Measurements from ENCODE around the gene THUMPD3.
A peak's percentile ranks its signal among the peaks of the same experiment; 100 is the strongest.

Gene THUMPD3, protein sequence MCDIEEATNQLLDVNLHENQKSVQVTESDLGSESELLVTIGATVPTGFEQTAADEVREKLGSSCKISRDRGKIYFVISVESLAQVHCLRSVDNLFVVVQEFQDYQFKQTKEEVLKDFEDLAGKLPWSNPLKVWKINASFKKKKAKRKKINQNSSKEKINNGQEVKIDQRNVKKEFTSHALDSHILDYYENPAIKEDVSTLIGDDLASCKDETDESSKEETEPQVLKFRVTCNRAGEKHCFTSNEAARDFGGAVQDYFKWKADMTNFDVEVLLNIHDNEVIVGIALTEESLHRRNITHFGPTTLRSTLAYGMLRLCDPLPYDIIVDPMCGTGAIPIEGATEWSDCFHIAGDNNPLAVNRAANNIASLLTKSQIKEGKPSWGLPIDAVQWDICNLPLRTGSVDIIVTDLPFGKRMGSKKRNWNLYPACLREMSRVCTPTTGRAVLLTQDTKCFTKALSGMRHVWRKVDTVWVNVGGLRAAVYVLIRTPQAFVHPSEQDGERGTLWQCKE

DNA sequence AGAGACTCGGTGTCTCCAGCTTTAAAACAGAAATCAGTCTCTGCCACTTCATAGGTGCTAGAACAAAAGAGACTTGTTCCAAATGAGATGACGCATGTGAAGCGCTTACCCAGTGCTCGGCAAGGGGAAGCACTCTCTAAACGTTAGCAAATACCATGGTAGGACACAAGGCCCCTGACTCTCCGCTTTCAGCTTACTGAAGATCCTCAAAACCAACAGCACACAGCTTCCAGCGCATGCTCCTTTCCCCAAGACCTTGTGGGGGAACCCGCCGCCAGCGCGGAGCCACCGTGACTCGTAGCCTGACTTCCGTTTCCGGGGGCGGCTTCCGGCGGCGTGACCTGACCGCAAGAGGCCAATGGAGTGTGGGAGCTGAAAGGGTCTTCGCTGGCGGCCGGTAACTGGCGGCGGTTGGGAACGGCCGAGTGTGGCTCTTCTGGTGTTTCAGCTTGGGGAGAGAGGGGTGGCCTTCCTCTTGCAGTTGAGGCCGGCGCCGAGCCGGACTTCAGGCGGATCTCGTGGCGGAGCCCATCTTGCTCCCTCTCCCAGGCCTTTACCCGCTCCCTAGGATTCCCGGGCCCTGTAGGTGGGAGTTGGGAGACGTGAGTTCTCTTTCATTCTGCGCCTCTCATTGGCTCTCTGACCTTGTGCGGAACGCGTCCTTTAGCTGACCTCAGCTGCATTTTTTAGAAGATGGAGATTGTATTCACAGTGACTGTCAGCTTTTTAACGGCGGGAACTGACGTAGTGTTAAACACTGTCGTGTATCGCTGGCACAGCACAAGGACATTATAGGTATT is at the start of gene THUMPD3:
TSS of gene THUMPD3 (plus strand) at position 324 of the 800 bp plus-strand sequence. CDS start 2,015 bp downstream, outside the sequence.
- DNase-seq (ENCODE audit: low spot score) (peak; percentile 73), FAIRE-seq (peak; percentile 28)

DNA sequence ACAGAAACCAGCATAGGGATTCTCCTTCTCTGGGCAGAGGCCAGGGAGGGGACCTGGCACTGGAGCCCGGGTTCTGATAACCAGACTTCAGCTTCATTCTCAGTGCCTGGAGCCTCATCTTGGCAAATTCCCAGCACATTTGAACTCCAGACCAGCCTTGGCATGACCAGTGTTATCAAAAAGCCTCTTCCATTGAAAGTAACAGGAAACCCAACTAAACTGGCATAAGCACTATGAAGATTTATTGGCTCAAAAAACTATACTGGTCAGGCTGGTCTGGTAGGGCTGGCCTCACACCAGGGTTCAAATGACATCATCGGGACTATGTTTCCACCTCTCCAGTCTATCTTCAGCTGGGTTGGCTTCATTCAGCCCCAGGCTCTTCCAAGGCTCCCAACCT is 48.1 kb upstream of the THUMPD3 start:
- FAIRE-seq (no peak), DNase-seq (ENCODE audit: low spot score) (no peak)

DNA sequence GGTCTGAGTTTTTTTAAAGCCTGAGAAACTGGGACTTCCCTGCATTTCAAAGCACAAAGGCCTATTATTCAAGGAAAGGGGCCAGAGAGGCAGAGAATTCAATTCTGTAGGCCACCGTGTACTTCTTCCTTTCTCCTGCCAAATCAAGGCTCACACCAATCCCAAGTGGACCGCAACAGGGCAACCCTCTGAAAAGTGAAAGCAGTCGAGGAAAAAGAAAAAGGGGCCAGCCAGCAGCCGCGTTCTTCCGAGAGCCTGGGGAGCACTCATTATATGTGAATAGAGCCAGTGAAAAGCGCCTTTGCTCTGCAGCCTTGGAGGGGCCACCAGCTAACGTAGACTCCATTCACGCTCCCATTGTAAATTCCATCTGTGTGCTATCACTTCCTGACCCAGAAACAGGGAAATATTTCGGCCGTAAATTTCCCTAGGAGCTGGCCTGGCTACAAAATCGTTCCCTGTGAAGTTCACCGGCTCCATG is 45.9 kb upstream of the THUMPD3 start:
- FAIRE-seq (no peak), DNase-seq (ENCODE audit: low spot score) (no peak)

DNA sequence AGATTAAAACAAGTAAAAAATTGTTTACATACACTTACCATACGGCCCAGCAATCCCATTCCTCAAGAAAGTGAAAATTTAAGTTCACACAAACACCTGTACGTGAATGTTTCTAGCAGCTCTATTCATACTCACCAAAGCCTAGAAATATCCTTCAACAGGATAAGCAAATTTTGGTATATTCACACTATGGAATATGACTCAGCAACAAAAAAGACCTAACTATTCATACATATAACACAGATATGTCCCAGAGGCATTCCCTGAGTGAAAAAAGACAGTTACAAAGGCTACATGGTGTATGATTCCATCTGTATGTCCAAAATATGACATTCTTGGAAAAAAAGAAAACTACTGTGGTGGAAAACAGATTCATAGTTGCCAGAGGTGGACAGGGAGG is 40.1 kb upstream of the THUMPD3 start:
- DNase-seq (ENCODE audit: low spot score): no peak
- FAIRE-seq: no peak

DNA sequence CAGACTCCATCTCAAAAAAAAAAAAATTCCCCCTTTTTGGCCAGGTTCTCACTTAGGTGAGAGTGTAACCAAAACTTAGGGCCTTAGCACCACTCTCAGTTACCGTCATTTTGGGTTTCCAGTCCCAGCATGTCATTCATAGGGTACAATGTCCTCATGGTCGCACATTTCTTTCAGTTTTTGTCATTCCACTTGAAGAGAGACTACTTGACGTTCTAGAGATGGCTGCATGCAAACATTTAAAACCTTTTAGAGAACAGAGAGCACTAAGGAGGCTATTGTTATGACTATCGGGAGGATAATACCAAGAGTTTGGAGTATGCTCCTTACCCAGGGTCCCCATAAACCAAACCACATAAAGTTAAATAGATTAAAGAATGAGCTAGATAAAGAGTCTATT is 37.9 kb upstream of the THUMPD3 start:
- no peak for DNase-seq (ENCODE audit: low spot score)
- no peak for FAIRE-seq

DNA sequence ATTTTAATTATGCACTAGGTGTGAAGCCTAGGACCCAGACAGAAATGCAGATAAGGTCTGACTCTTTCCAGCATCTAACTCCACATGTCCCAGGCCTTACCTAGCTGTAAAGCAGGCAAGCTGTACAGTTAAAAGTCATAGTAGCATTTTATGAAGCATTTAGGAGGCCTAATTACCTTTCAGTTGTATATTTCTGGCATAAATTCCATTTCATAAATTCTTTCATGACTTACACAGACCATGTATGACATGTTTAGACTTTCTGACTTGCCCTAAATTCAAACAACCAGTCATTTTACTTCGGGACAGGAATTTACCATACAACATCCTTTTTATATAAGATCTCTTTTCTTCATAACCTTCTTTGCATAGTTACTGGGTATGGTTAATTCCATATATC is 35.3 kb upstream of the THUMPD3 start:
- no peak for FAIRE-seq
- DNase-seq (ENCODE audit: low spot score): no peak

DNA sequence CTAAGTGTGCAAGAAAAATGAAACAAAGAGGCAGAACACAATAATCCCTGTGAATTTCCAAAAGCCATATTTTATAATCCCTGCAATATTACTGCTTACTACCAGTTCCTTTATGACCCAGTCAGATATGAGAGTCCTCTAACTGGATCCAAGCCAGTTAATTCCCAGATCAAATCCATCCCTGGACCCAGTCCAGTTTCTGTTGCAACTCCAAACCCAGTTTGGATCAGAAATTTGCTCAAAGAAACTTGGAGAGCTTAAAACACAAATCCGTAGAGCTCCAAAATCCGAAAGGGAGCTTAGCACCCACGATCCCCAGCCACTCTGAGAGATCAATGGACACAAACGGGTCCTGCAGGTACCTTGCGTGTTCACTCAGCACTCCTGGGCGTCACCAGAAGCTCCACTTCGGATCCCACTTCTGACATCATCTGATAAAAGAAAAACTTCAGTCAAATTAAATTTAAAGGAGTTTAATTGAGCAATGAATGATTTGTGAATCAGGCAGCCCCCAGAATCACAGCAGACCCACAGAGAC is 32.6 kb upstream of the THUMPD3 start:
- FAIRE-seq (no peak), DNase-seq (ENCODE audit: low spot score) (no peak)

DNA sequence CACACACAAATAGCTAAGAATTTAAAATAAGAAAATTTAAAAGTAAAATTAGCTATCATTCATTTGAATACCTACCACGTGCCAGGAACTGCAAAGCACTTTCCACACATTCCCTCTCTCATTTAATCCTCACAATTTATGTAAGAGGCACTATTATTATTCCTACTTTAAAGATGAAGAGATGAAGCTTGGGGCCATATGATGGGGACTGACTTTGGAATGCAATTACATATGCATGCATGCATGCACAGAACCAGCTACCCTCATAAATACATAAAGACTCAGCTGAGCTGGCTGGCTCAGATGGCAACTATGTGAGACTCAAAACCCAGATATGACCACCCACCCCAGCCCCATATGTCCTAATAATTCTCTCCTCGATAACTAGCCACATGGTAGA is 31.7 kb upstream of the THUMPD3 start:
- DNase-seq (ENCODE audit: low spot score): no peak
- FAIRE-seq: no peak

DNA sequence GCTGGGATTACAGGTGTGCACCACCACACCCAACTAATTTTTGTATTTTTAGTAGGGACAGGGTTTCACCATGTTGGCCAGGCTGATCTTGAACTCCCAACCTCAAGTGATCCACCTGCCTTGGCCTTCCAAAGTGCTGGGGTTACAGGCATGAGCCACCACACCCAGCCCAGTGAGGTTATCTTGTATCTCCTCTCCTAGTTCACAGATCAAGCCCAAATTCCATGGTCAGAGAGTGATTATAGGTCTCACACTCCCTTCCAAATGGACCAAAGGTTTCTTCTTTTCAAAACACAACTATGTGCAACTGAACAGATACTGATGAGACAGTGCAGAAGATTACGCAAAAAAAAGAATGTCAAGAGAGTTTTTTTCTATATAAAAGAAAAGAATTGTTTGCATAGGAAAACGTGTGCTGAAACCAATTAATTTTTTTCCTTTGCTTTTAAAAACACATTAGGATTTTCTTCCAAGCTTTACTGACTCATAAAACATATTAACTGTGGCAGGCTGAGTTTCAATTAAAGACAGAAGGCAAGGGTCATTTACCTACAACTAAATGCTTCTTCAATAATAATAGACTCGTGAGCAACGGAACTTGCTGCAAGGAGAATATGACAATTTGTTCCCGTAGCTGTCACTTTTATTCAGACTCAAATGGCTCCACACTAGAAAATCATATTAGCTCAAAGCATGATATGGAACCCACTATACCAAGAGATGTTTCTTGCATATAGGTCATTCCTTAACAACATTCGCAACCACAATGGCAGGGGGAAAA is 30.4 kb upstream of the THUMPD3 start:
- FAIRE-seq: no peak
- no peak for DNase-seq (ENCODE audit: low spot score)

DNA sequence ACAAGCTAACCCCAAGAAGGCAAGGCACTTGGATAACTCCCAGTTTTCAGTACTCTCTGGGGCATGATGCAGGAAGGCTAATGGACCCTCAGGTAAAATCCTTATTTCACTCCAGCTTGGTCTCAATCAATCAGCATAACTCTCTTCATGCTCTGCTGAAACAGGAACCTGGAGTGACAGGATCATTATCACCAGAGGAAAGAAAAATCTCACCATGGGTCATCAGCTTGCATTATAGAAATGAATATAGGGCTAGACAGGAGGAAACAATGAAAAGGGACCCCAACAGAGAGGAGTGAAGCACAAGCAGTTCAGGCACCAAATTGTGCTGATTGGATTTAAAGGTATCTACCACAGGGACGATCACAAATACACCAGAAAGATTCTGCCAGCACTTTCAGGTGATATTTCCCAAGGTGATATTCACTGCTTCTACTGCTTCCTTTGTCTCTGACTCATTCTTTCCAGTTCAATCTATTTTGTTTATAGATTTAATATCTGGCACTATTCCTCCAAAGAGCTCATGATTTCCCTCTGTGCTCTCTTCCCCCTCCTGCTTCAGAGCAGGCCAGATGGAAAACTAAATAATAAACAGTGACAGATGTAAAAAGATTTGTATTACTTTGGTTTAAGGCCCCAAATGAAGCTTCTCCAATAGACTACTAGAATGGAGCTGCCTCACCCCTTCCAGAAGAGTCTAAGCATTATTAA is 22.9 kb upstream of the THUMPD3 start:
- DNase-seq (ENCODE audit: low spot score) (no peak), FAIRE-seq (no peak)

DNA sequence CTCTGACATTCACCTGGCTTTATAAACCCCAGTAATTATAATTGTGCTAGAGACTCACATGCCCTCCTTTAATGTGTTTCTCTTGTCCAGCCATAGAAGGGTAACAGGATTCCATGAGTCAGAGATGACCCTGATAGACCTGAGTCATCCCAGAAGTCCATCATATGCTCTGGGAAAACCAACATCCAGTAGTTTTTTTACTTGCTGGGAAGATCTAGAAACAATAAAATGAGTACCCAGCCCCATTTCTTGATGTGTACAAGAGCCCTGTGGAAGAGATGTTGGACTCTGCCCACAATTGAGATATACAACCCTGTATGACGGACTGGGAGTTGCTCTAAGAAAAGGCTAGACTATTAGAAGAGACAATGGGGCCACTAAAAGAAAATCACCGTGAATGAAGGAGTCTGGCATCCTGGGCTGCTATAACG is 22.4 kb upstream of the THUMPD3 start:
- DNase-seq (ENCODE audit: low spot score) (peak; percentile 62), FAIRE-seq (peak; percentile 90)

DNA sequence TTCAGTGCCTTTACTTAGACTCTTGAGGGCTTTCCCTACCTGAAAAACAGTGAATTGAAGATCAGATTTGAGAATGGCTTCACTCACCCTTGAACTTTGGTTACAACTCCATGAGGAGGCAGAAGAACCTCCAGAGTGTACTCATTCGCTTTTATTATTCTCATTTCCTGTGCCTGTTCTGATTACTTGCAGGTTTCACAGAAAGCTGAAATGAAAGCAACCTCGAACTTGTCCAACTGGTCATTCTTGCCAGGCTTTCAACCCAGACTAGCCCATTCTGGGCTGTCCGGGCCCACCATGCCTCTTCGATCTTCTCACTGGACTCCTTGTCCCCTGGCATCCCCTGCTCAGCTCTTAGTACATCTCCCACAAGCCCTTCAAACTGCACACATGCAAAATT is 20.2 kb upstream of the THUMPD3 start:
- DNase-seq (ENCODE audit: low spot score): no peak
- FAIRE-seq: no peak

DNA sequence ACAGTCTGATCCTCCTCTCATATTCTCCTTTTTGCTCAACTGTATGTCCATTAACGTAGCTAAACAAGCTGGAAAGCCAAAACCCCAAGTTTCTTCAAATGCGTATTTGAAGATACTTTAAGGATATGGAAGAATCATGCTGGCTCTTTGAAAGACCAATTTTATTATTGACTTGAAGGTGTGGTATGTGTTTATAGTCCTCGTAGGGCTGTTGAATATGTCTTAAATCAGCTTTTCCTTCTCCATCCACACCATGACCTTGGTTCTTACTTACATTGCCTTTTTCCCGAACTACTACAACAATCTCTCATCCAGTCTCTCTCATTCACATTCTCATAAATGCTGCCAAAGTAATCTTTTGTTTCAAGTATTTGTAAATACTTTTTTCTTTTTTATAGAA is 19.7 kb upstream of the THUMPD3 start:
- DNase-seq (ENCODE audit: low spot score) (no peak), FAIRE-seq (no peak)

DNA sequence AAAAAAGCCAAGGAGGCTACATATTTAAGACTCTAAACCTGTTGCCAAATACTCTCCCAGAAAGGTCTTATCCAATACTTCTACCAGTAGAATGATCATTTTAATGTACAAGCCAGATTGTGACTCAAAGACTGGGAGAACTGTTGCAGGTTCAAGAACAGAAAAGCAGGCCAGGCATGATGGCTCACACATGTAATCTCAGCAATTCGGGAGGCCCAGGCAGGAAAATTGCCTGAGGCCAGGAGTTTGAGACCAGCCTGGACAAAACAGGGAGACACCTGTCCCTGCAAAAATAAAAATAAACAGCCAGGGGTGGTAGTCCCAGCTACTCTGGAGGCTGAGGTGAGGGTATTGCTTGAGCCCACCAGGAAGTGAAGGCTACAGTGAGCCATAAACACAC is 17.8 kb upstream of the THUMPD3 start:
- DNase-seq (ENCODE audit: low spot score) (no peak), FAIRE-seq (no peak)

DNA sequence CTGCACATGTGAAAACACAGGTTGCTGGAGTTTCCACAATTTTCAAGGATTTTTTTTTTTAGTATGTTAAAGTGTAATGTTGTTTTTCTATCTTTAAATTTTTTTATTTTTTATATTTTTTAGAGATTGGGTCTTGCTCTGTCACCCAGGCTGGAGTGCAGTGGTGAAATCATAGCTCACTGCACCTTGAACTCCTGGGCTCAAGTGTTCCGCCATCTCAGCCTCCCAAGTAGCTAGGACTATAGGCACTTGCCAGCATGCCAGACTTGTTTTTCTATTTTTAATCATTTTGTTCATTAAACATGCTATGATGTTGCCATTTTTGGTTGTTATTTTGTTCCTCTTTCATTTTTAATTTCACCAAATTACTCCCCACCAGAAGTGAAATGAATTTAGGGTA is 16.7 kb upstream of the THUMPD3 start:
- FAIRE-seq (no peak), DNase-seq (ENCODE audit: low spot score) (no peak)

DNA sequence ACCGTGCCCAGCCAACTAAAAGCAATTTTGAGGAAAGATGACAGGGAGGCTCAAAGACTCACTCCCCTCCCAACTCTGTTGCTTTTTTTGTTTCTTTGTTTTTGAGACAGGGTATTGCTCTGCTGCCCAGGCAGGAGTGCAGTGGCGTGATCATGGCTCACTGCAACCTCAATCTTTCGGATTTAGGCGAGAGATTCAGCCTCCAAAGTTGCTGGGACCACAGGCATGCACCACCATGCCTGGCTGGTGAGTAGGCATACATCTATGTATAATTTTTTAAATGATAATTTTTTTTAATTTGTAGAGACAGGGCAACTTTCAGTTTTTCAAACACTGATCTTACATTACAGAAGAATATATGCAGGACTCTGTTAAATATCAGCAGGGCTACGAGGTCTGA is 15.8 kb upstream of the THUMPD3 start:
- FAIRE-seq (no peak), DNase-seq (ENCODE audit: low spot score) (no peak)

DNA sequence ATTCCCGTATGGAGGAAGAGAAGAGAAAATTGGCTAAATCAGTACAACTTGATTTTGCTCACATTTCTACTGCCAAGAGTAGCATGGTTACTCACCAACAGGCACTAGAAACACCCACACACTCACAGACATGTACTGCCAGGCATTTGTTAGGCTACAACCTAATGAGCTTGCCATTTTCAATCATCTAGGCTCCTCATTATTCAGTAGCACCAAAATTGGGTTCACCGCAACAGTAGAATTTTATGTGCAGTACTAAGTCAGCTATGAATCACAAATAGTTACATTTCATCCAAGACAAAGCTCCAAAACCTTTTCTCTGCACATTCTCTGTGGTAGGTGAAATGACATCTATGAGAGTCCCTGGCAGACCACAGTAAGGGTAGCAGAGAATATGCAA is 15.0 kb upstream of the THUMPD3 start:
- FAIRE-seq: peak; percentile 71
- DNase-seq (ENCODE audit: low spot score): peak; percentile 21

DNA sequence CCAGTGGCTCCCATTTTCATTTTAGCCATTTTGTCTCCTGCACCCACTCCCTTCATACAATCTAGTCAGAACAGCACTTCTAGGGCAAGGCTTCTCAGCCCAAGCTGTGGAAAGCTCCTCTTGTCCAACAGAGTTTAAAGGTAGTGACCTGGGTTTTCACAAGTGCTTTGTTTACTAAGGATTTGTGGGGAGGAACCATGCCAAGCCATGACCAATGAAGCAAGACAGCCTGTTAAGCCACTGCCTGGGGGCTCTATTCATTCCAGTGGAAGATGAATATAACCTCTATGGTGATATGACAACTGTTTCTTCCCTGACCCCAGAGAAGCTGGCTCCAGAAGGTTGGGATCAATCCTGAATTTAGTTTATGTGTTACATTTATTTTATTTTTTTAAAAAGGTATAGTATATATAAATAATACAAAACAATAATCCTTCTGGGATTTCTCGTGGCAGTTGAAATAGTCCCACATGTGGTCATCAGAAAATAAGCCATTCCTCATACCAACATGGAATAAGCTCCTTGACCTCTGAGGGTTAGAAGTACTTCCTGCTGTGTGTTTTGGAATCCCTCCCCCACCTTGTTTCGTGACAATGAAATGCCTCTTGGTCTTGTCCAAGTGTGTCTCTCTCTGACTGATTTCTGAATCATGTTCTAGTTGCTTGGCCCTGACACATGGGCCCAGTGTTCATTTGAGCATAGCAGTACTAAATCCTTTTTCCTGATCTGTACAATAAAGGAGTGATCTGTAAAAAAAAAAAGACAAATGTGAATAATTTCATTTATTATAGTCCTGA is 13.3 kb upstream of the THUMPD3 start:
- DNase-seq (ENCODE audit: low spot score) (peak; percentile 82), FAIRE-seq (peak; percentile 94)

DNA sequence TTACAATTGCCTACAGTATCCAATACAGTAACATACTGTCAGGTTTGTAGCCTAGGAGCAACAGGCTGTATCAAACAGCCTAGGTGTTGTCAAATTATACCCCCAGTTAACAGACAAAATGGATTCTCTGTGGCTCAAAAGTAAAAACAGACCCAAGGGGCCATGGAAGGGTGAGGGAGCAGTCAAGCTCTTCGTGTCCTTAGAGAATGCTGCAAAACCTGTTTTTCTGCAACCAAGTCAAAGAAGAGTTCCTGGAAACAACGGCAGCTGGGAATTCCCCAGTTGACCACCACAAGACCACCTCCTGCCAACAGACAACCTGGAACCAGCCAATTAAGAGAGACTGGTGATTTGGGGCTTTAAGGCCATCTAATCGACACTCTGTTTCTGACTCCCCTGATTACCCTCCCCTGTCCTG is 11.1 kb upstream of the THUMPD3 start:
- FAIRE-seq (no peak), DNase-seq (ENCODE audit: low spot score) (no peak)
